HL-60 (cell line): Measurements from ENCODE around the gene PPM1F.
"Not testable (repeated sequence)": the region's sequence is repeated elsewhere in the genome, so short reads cannot be mapped to it uniquely, and the experiment has no call there.

Experiments used
- POLR2AphosphoS5 ChIP-seq: IDR thresholded peaks from 2 replicates; pipeline ENCODE4 v1.6.1; 2012; ENCODE audit warnings: low read depth
- TF ChIP-seq, protein P1 (sequence below): IDR thresholded peaks from one replicate; pipeline ENCODE4 v1.5.1; 2011; ENCODE audit warnings: low read length, control low read depth, inconsistent platforms; ENCODE audit not compliant: insufficient read depth

DNA sequence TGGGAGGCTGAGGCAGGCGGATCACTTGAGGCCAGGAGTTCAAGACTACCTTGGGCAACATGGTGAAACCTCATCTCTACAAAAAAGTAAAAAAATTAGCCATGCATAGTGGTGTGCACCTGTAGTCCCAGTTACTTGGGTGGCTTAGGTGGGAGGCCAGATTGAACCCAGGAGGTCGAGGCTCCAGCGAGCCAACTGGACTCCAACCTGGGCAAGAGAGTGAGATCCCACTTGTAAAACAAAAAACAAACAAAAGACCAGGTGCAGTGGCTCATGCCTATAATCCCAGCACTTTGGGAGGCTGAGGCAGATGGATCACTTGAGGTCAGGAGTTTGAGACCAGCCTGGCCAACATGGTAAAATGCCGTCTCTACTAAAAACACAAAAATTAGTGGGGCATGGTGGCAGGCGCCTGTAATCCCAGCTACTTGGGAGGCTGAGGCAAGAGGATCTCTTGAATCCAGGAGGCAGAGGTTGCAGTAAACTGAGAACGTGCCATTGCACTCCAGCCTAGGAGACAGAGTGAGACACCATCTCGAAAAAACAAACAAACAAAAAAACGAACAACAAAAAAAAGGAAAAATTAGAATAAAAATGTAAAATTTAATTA lies 38.5 kb downstream of the PPM1F start:
- TF ChIP-seq, protein P1, sequence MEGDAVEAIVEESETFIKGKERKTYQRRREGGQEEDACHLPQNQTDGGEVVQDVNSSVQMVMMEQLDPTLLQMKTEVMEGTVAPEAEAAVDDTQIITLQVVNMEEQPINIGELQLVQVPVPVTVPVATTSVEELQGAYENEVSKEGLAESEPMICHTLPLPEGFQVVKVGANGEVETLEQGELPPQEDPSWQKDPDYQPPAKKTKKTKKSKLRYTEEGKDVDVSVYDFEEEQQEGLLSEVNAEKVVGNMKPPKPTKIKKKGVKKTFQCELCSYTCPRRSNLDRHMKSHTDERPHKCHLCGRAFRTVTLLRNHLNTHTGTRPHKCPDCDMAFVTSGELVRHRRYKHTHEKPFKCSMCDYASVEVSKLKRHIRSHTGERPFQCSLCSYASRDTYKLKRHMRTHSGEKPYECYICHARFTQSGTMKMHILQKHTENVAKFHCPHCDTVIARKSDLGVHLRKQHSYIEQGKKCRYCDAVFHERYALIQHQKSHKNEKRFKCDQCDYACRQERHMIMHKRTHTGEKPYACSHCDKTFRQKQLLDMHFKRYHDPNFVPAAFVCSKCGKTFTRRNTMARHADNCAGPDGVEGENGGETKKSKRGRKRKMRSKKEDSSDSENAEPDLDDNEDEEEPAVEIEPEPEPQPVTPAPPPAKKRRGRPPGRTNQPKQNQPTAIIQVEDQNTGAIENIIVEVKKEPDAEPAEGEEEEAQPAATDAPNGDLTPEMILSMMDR: not testable (repeated sequence)
- not testable (repeated sequence) for TF ChIP-seq POLR2AphosphoS5
